NK-92 (cell line): Measurements from ENCODE around the gene HAGH.
"Not testable (repeated sequence)": the region's sequence is repeated elsewhere in the genome, so short reads cannot be mapped to it uniquely, and the experiment has no call there.

Source experiments
- DNase-seq: peaks from one replicate; lab custom pipeline; 2025; ENCODE audit not compliant: unreplicated experiment; lab: John Stamatoyannopoulos, UW

HAGH gene

DNA sequence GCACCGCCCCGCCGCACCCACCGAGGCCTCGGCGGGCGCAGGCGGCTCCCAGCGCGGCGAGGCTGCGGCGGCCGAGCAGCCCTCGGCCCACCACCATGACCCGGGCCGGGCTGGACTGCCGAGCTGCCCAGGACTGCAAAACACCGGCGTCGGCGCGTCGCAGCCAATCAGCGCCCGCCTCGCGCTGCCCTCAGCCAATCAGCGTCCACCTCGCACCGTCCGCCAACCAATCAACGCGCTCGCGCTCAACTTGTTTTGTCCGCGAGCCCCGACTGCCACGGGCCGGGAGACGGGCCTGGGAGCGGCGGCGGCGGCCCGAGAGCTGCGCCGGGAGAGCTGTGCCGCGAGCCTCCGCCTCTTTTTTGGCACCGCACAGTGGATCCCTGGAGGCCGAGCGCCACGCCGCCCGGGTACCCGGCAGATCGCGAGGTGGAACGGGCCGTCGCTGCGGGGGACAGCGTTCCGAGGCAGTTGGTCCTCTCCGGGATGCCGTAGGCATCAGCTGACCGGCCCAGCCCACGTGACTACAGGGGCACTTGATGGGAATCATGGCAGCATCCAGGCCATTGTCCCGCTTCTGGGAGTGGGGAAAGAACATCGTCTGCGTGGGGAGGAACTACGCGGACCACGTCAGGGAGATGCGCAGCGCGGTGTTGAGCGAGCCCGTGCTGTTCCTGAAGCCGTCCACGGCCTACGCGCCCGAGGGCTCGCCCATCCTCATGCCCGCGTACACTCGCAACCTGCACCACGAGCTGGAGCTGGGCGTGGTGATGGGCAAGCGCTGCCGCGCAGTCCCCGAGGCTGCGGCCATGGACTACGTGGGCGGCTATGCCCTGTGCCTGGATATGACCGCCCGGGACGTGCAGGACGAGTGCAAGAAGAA is at the start of gene HAGH, which contains the start of gene FAHD1:
Gene HAGH (minus strand): TSS at position 135 of the 883 bp plus-strand sequence. CDS start 38 bp downstream, at position 97.
Gene FAHD1 (plus strand): TSS at position 516 of the 883 bp plus-strand sequence. CDS start 33 bp downstream, at position 549.
- peak; percentile 36 for DNase-seq

DNA sequence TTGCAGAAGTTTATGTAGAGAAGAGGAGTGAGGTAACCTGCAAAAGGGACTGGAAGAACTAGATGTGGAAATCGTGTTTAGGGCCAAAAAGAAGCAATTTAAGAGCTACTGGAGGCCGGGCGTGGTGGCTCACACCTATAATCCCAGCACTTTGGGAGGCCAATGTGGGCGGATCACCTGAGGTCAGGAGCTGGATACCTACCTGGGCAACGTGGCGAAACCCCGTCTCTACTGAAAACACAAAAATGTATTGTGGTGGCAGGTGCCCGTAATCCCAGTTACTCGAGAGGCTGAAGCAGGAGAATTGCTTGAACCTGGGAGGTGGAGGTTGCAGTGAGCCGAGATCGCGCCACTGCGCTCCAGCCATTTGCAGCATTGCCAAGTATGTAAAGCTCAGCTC is 49.4 kb upstream of the HAGH start:
- DNase-seq: not testable (repeated sequence)

DNA sequence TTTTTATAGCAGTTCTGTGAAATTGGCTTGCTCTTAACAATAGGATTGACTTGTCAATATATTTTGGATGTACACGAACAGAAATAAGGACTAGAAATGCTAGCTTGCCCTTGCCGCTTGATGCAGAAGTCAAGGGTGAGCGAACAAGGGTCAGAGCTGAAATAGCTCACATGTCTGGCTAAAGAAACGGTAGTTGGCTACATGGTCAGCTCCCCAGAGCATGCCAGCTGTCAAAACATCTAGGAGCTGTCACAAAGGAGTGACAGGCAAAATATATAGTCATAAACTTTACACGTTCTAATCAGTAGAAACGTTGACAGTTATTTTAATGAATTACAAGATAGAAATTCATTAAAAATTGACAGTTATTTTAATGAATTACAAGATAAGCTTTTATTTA is 48.2 kb upstream of the HAGH start:
- DNase-seq: no peak

DNA sequence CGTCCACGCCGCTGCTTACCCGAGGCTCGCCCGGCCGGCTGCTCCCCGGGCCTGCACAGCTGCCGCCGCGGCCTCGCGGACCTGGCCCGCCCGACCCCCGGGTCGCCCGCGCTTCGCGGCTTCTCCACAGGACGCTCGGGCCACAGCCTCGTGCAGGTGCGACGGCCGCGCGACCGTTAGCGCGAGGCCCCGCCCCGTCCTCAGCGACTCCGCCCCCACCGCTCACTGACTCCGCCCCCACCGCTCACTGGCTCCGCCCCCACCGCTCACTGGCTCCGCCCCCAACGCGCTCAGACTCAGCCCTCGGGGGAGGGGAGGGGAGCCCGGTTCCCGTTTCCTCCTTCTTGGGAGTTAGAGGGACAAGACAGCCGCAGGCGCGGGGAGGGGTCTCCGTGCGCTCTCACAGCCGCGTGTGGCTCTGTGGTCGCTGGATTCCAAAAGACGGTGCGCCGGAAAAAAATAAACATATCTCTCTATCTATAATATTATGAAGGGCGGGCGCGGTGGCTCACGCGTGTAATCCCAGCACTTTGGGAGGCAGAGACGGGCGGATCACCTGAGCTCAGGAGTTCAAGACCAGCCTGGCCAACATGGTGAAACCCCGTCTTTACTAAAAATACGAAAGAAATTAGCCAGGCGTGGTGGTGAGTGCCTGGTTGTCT is 45.5 kb upstream of the HAGH start, which contains the start of gene MEIOB:
Gene MEIOB (minus strand): TSS at position 191 of the 662 bp plus-strand sequence. CDS start 3,989 bp downstream, outside the sequence.
- no peak for DNase-seq

DNA sequence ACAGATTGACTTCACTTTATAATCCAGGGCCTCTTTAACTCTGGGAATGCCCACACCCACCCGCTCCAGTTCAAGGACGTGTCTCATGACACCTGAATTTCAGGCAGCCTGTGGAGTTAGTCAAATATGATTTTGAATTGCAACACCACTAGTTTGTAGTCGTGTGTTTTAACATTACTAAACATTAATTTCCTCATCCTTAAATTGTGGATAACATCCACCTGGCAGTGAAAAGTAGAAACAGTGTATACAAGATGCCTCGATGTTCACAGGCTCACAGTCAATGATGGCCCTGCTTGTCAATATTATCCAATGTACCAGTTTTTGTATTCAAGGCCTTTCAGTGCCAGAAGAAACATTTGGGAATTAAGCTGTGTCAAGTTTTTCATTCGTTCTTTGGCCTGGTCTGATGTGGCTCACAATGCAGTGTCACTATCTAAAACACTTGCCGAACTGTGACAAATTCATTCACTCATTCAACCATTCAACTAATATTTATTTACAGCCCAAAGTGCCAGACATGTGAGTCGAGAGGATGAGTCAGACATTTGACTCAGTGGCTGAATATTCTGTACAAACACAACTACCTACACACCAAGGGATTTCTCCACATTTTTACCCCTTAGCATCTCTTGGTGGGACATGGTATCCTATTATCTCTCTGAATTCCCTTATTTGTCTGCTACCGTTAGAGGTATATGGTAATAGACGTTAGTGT is 43.9 kb upstream of the HAGH start:
- DNase-seq: no peak

DNA sequence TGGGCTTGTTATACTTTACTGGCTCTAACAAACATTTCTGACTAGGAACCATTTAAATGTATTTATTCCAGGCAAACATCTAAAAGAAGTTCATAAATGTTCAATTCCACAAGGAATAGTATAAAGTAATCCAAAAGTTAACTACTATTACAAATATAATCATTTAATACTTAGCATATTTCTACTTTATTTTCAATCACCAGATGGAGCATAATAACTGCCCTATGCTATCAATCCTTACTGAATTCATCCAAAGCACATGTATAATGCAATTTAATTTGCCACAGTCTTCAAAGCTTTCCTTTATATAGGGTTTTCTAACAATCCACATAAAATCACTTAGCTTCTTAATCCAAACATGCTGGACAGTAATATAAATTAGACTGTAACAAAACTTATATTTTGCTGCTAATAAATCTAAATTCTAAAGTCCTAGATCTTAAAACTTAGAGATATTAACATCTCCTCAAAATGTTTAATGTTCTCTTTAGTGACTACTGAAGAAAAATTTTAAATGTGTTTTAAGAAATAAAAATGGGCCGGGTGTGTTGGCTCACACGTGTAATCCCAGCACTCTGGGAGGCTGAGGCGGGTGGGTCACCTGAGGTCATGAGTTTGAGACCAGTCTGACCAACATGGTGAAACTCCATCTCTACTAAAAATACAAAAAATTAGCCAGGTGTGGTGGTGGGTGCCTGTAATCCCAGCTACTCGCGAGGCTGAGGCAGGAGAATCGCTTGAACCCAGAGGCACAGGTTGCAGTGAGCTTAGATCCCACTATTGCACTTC is 39.5 kb upstream of the HAGH start:
- DNase-seq: no peak

DNA sequence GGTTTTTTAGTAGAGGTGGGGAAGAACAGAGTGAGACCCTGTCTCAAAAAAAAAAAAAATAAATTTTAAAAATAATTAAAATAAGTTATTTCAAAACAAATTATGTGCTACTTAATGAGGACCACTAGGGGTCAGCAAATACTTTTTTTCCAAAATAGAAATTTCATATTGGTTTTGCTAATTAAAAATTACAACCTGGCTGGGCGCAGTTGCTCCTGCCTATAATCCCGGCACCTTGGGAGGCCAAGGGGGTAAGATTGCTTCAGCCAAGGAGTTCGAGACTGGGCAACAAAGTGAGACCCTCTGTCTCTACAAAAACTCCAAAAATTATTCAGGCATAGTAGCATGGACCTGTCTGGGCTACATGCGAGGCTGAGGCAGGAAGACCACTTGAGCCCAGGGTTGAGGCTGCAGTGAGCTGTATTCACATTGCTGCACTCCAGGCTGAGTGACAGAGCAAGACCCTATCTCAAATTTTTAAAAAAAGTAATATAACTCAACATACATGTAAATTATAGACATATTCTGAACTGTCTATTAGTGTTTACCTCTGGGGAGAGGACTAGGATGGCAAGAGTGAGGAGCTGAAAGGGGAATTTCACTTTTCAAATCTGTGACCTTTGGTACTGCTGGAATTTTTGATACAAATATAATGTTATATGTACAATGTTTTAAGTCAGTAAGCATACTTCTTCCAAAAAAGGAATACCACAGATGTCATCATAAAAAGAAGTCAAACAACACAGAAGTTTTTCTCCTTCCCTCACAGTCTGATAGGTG is 37.2 kb upstream of the HAGH start:
- no peak for DNase-seq

DNA sequence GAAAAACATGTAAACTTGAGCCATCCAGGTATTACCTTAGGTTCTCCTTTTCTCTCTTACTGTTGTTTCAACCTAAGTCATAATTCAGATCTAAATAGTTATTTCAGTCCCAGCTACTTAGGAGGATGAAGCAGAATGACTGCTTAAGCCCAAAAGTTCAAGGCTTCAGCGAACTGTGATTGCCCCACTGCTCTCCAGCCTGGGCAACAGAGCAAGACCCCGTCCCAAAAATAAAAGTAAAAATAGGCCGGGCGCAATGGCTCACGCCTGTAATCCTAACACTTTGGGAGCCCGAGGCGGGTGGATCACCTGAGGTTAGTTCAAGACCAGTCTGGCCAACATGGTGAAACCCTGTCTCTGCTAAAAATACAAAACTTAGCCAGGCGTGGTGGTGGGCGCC is 35.8 kb upstream of the HAGH start:
- no peak for DNase-seq

DNA sequence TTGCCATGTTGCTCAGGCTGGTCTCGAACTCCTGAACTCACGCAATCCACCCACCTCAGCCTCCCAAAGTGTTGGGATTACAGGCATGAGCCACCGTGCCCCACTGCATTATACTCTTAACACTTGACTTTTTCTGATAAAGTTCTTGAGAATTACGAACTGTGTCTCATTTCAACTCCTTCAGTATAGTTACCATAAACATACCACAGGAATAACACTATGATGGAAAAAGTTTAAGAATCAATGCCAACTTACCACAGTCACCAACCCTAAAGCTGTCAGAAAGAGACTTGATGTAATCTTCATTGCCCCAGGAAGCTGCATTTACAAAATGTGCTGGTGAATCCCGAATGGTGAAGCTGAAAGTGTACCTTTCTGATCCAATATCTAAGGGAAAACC is 35.1 kb upstream of the HAGH start:
- DNase-seq: no peak

DNA sequence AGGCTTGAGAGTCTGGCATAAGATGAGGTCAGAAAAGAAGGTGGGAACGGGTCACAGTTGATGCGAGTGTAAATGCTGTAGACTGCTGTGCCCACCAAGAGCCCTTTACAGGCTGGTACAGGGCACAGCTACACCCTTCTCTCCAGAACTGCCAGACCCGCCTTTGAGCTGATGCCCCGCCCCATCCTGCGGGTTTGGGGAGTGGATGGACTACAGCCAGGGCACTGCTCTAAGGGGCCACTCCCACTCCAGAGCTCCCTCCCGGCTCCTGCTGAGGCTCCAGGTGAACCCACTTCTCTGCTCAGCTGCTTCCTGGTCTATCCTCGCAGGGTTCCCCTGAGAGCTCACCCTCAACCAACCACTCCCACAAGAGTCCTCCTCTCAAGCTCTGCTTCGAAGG is 33.0 kb upstream of the HAGH start:
- no peak for DNase-seq

DNA sequence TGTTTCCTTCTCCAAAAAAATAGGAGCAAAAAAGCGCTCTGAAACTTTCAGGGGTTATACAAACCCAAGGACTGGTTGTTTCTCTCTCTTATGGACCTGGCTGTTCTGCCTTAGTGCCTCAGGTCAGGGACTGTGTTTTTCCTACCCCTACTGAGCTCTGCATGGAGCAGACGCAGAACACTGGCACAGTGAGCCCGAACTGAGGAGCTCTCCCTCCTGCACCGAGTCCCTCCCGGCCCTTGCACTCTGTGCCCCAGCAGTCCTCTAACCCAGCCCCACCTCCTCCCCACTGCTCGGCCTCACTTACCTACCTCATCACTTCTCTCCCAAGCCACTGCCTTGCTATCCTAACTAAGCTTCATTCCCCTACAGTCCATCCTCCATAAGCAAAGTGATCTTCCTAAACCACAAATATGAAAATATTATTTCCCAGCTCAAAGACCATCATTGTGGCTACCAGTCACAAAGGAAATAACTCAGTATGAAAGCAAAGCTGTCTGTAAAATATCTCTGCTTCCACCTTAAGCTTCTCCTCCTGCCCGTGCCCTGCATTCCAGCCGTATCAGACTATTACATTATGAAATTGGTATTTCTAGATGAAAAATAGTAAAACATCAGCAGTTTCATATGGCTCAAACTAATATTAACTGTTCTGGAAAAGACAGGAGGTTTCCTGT is 31.7 kb upstream of the HAGH start:
- DNase-seq: no peak

DNA sequence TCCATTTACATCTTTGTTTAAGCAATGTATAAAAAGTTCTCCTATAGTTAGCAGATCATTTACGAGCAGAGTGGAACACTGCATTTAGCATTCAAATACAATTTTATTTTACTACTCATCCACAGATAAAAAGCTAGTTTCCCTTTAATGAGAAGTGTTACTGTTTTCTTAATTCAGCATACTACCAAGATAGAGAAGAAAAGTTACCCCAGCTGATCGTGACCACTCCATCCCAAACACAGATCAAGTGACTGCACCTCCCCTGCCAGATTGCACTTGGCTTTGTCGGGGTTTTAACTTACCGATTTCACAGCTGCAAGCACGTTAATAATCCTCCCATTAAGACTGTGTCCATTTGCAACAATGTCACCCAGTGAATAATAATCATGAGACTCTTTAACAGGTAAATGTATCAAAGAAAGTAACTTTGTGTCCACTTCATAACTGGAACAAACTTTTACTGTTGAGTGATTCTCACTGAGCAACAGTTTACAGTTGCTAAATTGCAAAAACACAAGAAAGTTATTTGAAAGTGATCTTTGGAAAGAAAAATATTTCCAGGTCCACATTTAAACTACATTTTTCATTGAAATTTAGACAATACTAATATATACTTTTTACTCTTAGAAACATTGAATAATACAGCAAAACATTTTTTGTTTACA is 30.9 kb upstream of the HAGH start:
- DNase-seq: no peak

DNA sequence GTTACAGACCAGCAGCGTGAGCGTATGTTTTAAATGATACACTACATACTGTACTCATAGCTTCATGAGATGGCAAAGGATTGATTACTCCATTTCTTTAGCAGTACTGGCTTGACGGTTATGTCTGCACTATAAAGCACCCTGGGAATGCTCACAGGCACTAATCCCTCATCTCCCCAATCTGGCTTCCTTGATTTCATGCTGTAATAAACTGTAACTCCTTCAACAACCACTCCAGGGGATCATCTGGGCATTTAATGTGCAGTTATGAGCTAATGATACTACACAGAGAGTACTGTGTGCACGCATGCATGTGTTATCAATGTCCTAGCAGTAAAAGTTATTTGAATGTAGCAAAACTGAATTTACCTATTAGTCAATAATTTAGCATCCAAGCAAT is 25.2 kb upstream of the HAGH start:
- no peak for DNase-seq

DNA sequence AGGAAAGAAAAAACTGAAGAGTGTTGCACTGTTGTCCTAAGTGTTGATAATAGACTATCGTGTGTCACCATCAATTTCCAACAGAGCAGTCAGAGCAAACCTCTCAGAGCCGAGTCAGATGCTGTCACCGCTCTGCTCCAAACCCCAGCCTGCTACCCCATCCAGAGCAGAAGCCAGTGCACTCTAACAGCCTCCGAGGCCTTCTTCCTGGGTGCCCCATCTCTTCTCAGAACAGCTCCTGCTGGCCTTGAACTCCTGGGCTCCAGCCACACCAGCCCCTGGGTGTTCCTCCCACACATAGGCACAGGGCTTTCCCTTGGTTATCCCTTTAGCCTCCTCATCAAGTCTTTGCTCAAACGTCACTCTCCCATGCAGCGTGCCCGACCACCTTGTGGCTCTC is 24.4 kb upstream of the HAGH start:
- no peak for DNase-seq

DNA sequence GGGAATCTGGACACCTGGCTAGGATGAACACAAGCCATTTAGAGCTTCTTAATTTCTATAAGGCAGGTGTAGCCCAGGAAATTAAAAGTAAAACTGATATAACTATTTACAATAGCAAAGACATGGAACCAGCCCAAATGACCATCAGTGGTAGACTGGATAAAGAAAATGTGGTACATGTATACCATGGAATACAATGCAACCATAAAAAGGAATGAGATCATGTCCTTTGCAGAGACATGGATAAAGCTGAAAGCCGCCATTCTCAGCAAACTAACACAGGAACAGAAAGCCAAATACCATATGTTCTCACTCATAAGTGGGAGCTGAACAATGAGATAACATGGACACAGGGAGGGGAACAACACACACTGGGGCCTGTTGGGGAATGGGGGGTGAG is 19.8 kb upstream of the HAGH start:
- DNase-seq: no peak

DNA sequence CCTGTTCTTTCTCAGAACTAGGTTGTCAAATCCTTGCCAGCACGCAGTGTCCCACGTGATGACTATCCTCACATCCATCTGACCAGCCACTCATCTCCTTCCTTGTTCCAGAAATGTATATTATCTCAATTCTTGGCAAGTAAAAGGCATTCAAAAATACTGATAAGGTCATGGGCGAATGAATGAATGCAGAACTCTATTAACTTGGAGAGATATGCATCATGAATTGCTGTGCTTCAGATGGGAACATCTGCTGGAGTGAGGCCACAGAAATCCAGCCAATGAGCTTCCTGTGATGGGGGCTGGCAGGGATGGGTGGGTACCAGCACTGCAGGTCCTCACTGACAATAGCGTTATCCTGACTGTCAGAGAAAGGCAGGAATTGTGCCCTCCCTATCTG is 19.4 kb upstream of the HAGH start:
- no peak for DNase-seq

DNA sequence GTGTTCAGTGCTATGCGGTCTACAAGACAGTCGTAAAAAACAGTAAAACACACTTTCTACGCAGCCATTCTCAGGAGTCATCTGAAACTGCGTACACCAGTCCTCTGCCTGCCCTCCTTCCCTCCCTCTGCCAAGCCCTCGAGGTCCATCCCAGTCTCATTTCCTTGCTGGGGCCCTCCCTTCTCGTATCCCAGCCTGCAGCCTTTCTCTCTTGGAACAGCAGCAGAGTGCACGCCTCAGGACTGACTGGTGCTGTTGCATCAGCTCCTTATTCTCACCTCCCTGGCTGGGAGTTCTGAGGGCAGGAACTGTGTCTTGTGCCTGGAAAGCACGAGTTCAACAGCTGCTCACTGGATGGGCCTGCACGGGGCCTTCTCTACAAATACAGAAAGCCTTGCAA is 12.9 kb upstream of the HAGH start:
- DNase-seq: no peak

DNA sequence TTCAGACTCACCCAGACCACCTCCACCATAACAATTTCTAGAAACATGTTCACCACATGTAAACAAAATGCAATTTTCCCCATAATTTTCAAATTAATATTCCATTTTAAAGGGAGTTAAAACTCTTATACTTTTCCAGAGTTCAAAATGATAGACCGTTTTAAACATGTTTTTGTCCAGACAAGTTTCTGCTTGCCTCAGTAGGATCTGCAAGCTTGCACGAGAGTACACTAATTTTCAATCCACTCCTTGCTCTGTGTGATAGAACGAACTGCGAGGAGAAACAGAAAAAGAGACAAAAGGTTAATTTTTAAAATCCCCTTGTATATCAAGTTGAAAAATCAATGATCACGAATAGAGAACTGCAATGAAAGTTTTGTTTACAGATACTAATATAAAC is 7.5 kb upstream of the HAGH start:
- no peak for DNase-seq
